ENCODE data around the gene TSSK3. TPM values are rescaled to one million over a fixed set of nuclear protein-coding genes. Genes with fewer than 3 reads are reported as not detected.
"Not testable (repeated sequence)": the region's sequence is repeated elsewhere in the genome, so short reads cannot be mapped to it uniquely, and the experiment has no call there.

The TSSK3 gene
- total RNA-seq, 2 experiments from 2014 or later, result 0.85 to 0.90 TPM

DNA sequence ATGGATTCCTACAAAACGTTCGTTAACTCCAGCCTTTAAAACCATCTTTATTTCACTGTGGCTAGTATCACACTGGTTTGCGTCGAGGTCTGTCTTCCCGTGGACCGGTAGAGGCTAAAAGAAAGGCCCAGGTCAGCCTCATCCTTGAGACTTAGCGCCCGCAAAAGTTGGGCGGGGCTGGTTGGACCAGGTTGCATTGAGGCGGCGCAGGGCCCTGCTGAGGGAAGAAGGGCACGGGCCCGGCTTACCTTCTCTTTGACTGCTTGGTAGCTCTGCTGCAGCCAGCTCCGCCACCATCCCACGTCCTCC, 31.4 kb downstream of the TSSK3 start:
- DNase-seq (peak; percentile 61), ATAC-seq (peak; percentile 7)
- ChIA-PET POLR2A (interaction anchor here (0.6 to 1.9 kb wide), 15 partner anchors 9 to 321 kb away, joined by 3 to 18 read pairs (median 3); partner anchors contain the start of genes HDAC1, MARCKSL1 and TMEM39B), CTCF (interaction anchor here (0.8 to 1.4 kb wide), 6 partner anchors 20 to 498 kb away, joined by 3 to 4 read pairs (median 3); no protein-coding TSS in a partner anchor)
- intact Hi-C loops (cut with micrococcal nuclease), result no loop called here
- H3K36me3 Mint-ChIP-seq (ENCODE audit: low read depth), result no peaks in the 10 kb centered on the region
- H3K27me3 Mint-ChIP-seq, result no peaks in the 10 kb centered on the region
- H3K4me3 Mint-ChIP-seq, result peak overlapping the region; percentile 82
- peak overlapping the region; percentile 96 for H3K27ac Mint-ChIP-seq
- peaks cover 19% of the 10 kb centered on the region for H3K4me1 Mint-ChIP-seq (ENCODE audit: low read depth)
- TF ChIP-seq, protein P1, sequence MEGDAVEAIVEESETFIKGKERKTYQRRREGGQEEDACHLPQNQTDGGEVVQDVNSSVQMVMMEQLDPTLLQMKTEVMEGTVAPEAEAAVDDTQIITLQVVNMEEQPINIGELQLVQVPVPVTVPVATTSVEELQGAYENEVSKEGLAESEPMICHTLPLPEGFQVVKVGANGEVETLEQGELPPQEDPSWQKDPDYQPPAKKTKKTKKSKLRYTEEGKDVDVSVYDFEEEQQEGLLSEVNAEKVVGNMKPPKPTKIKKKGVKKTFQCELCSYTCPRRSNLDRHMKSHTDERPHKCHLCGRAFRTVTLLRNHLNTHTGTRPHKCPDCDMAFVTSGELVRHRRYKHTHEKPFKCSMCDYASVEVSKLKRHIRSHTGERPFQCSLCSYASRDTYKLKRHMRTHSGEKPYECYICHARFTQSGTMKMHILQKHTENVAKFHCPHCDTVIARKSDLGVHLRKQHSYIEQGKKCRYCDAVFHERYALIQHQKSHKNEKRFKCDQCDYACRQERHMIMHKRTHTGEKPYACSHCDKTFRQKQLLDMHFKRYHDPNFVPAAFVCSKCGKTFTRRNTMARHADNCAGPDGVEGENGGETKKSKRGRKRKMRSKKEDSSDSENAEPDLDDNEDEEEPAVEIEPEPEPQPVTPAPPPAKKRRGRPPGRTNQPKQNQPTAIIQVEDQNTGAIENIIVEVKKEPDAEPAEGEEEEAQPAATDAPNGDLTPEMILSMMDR (IDR thresholded peaks at IDR 0.05), result no peak
- H3K9me3 Mint-ChIP-seq, result no peaks in the 10 kb centered on the region

DNA sequence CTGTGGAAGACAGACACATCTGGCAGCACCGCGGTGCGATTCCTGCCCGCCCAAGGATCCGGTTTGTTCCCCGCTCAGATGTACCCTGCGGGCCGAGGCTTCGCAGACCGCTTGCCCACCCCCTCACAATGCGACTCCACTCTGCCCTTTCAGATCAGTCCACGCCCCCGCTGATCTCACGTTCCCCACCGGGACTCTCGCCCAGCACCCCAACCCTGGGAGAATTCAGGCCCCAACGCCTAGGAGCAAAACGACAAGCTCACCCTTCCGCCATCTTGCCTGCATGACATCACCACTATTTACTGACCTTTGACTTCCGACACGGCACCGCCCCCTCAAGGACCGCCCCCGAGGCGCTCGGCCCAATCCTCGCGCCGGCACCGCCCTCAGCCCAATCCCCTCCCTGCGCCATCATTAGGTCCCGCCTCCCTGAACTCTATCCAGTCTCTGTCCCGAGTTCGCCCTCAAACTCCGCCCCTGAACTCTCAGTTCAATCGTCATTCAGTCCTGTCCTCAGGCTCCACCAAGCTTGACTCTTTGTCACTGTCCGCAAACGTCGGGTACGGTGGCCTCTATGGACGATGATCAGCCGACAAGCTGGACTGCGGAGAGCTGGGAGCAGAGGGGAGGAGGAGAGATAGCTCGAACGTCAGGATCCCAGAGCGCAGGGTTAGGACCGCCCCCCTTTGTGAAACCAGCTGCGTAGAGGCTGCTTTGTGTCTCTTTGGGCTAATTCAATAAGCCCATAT, 32.0 kb downstream of the TSSK3 start, which contains the start of gene BSDC1:
TSS of gene BSDC1 (minus strand) at position 301 of the 749 bp plus-strand sequence. CDS start at position 274, 27 bp downstream.
- no peaks in the 10 kb centered on the region for H3K27me3 Mint-ChIP-seq
- H3K27ac Mint-ChIP-seq, result peak within 1 kb of the TSS; percentile 96
- no peaks in the 10 kb centered on the region for H3K9me3 Mint-ChIP-seq
- no peaks in the 10 kb centered on the region for H3K36me3 Mint-ChIP-seq (ENCODE audit: low read depth)
- peak; percentile 99 for ATAC-seq
- TF ChIP-seq, protein P1 (IDR thresholded peaks at IDR 0.05), result no peak
- peak within 1 kb of the TSS; percentile 82 for H3K4me3 Mint-ChIP-seq
- DNase-seq, result peak; percentile 99
- ChIA-PET CTCF (interaction anchor here (0.7 to 1.5 kb wide), 9 partner anchors 12 to 498 kb away, joined by 3 to 4 read pairs (median 3); partner anchors contain the start of gene MARCKSL1), POLR2A (interaction anchor here (0.6 to 1.9 kb wide), 19 partner anchors 10 to 322 kb away, joined by 3 to 18 read pairs (median 3); partner anchors contain the start of genes CCDC28B, HDAC1, MARCKSL1 and RBBP4)
- intact Hi-C loops (cut with micrococcal nuclease), result no loop called here
- peaks cover 19% of the 10 kb centered on the region for H3K4me1 Mint-ChIP-seq (ENCODE audit: low read depth)

DNA sequence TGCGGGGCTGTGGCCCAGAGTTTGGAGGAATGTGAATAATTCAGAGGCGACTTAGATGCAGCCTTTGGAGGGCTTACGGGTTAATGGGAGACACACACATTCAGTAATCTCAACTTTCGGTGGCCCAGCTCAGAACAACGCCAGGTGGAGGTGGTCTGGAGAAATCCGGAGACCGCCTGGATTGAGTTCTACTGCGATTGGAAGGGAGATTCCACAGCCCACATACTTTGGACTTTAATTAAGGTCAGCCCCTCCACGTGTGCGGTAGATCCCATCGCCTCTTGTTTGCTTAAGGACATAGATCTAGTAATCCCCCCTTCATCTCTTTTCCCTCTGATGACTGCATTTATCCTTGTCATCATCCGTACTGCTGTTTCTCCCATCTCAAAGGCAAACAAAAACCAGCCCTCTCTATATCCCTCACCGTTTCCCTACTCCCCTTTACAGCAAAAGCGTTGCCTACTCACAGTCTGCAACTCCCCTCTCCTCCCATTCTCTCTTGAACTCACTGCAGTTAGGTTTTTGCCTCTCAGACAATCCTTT, 32.6 kb downstream of the TSSK3 start:
- no peaks in the 10 kb centered on the region for H3K36me3 Mint-ChIP-seq (ENCODE audit: low read depth)
- POLR2A ChIA-PET, result interaction anchor here (0.9 to 1.9 kb wide), 15 partner anchors 9 to 322 kb away, joined by 3 to 18 read pairs (median 3); partner anchors contain the start of genes CCDC28B, HDAC1, MARCKSL1 and RBBP4
- TF ChIP-seq, protein P1 (IDR thresholded peaks at IDR 0.05), result no peak
- peak overlapping the region; percentile 82 for H3K4me3 Mint-ChIP-seq
- DNase-seq (no peak), ATAC-seq (no peak)
- intact Hi-C loops (cut with micrococcal nuclease), result no loop called here
- no peaks in the 10 kb centered on the region for H3K27me3 Mint-ChIP-seq
- peak overlapping the region; percentile 96 for H3K27ac Mint-ChIP-seq
- no peaks in the 10 kb centered on the region for H3K9me3 Mint-ChIP-seq
- CTCF ChIA-PET, result interaction anchor here (0.7 to 1.5 kb wide), 8 partner anchors 11 to 497 kb away, joined by 3 to 4 read pairs (median 4); partner anchors contain the start of gene MARCKSL1
- H3K4me1 Mint-ChIP-seq (ENCODE audit: low read depth), result peaks cover 19% of the 10 kb centered on the region

DNA sequence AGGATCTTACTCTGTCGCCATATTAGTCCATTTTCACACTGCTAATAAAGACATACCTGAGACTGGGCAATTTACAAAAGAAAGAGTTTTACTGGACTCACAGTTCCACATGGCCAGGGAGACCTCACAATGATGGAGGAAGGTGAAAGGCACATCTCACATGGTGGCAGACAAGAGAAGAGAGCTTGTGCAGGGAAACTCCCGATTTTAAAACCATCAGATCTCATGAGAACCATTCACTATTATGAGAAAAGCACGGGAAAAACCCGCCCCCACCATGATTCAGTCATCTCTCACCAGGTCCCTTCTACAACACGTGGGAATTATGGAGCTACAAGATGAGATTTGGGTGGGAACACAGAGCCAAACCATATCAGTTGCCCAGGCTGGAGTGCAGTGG, 34.2 kb downstream of the TSSK3 start:
- intact Hi-C loops (cut with micrococcal nuclease); H3K4me3 Mint-ChIP-seq; H3K27ac Mint-ChIP-seq; ATAC-seq; H3K27me3 Mint-ChIP-seq; POLR2A ChIA-PET; DNase-seq; H3K36me3 Mint-ChIP-seq (ENCODE audit: low read depth); H3K9me3 Mint-ChIP-seq: not testable (repeated sequence)
- CTCF ChIA-PET, result interaction anchor here (0.6 to 1.1 kb wide), 2 partner anchors 66 to 124 kb away, joined by 3 read pairs; no protein-coding TSS in a partner anchor
- peaks cover 19% of the 10 kb centered on the region for H3K4me1 Mint-ChIP-seq (ENCODE audit: low read depth)

DNA sequence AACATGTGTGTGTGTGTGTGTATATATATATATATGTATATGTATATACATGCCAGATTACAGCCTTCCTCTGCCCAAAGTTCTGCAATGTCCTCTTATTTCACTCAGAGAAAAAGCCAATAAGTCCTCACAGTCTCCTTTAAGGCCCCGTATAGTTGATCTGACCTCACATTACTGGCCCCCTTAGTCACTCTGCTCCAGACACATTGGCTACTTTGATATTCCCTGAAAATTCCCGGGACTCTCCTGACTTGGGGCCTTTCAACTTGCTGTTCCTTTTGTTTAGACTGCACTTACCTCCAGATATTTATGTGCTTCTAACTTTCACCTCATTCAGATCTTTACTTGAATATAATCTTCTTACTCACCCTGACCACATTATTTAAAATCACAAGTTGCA, 36.1 kb downstream of the TSSK3 start:
- intact Hi-C loops (cut with micrococcal nuclease), result no loop called here
- H3K27ac Mint-ChIP-seq, result no peak overlapping the region
- H3K4me3 Mint-ChIP-seq, result no peak overlapping the region
- no peak for ATAC-seq
- H3K4me1 Mint-ChIP-seq (ENCODE audit: low read depth), result peaks cover 9% of the 10 kb centered on the region
- no peaks in the 10 kb centered on the region for H3K9me3 Mint-ChIP-seq
- TF ChIP-seq, protein P1 (IDR thresholded peaks at IDR 0.05), result no peak
- CTCF ChIA-PET, result interaction anchor here (3.1 to 5.5 kb wide), 3 partner anchors 12 to 182 kb away, joined by 21 to 82 read pairs (median 33); no protein-coding TSS in a partner anchor
- no peaks in the 10 kb centered on the region for H3K36me3 Mint-ChIP-seq (ENCODE audit: low read depth)
- DNase-seq, result no peak
- H3K27me3 Mint-ChIP-seq, result no peaks in the 10 kb centered on the region
- POLR2A ChIA-PET, result interaction anchor here (1.5 kb wide), 1 partner anchor 11 kb away, joined by 4 read pairs; no protein-coding TSS in a partner anchor

Data from activated CD8-positive, alpha-beta T cell treated with anti-CD3 and anti-CD28 coated beads for 36 hours (primary cell).